ENCODE results near the gene COX7B2.

COX7B2 gene

GRCh38 chr4:46909078-46909477, at the start of gene COX7B2:
Gene COX7B2 (minus strand): TSS chr4:46909245. CDS start chr4:46735192, 174,053 bp downstream.
- Mint-ChIP-seq H3K27ac (no peak within 1 kb of the TSS), H3K36me3 (no peaks in the 10 kb centered on the region), H3K27me3 (no peaks in the 10 kb centered on the region), H3K4me1 (no peaks in the 10 kb centered on the region), H3K4me3 (no peak within 1 kb of the TSS), H3K9me3 (no peaks in the 10 kb centered on the region)
- no peak for DNase-seq
- CTCF ChIA-PET, result no interaction called here

GRCh38 chr4:46956451-46956850, 47.4 kb upstream of the COX7B2 start:
- Mint-ChIP-seq H3K36me3 (no peaks in the 10 kb centered on the region), H3K27ac (no peak overlapping the region), H3K27me3 (no peaks in the 10 kb centered on the region), H3K4me1 (no peaks in the 10 kb centered on the region), H3K4me3 (no peak overlapping the region), H3K9me3 (no peaks in the 10 kb centered on the region)
- CTCF ChIA-PET, result no interaction called here
- DNase-seq, result no peak

DNA sequence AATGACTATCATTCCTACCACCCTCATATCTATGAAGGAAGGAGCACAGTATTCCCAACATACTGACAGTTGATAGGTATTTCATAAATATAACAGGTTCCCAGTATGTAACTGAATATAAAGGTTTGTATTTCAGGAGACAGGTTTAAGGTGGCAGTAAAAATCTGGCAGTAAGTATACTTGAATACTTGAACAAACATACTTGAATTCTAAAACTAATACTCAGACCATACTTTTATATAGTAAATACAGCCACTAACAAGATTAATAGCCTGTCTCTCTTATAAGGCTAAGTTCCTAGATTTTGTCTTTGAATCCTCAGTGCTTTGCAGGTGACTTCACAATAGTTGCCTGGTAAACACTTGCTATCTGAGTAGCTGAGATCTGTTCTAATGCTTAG, 46.6 kb upstream of the COX7B2 start:
- Mint-ChIP-seq H3K27me3 (no peaks in the 10 kb centered on the region), H3K9me3 (no peaks in the 10 kb centered on the region), H3K27ac (no peak overlapping the region), H3K36me3 (no peaks in the 10 kb centered on the region), H3K4me3 (no peak overlapping the region), H3K4me1 (no peaks in the 10 kb centered on the region)
- no peak for DNase-seq
- CTCF ChIA-PET, result no interaction called here

GRCh38 chr4:46954643-46955042, 45.6 kb upstream of the COX7B2 start:
- Mint-ChIP-seq H3K36me3 (no peaks in the 10 kb centered on the region), H3K4me1 (no peaks in the 10 kb centered on the region), H3K4me3 (no peak overlapping the region), H3K27ac (no peak overlapping the region), H3K27me3 (no peaks in the 10 kb centered on the region), H3K9me3 (no peaks in the 10 kb centered on the region)
- CTCF ChIA-PET, result no interaction called here
- no peak for DNase-seq

DNA sequence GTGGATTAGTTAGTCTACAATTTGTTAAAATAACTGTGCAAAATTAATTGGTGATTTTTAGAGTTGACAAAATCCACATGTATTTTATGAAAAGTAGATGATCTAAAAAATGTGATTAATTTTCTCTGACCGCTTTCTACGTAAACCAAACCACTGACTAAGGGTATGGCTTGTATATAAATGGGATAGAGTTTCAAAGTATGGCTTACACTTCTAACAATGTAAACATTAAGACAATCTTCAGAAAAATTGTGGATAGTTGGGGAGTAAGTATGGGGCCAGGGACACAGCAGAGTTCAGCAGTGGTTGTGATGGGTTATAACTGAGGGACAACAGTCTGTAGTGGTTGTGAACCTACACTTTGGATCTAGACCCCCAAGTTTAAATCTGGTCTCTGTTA, 44.5 kb upstream of the COX7B2 start:
- Mint-ChIP-seq H3K9me3 (no peaks in the 10 kb centered on the region), H3K27ac (no peak overlapping the region), H3K4me1 (no peaks in the 10 kb centered on the region), H3K27me3 (no peaks in the 10 kb centered on the region), H3K4me3 (no peak overlapping the region), H3K36me3 (no peaks in the 10 kb centered on the region)
- DNase-seq, result no peak
- CTCF ChIA-PET, result no interaction called here

- no peaks in the 10 kb centered on the region for H3K4me1 Mint-ChIP-seq
- CTCF ChIA-PET, result no interaction called here
Measured at GRCh38 chr4:46952451-46952850, 43.4 kb upstream of the COX7B2 start.

DNA sequence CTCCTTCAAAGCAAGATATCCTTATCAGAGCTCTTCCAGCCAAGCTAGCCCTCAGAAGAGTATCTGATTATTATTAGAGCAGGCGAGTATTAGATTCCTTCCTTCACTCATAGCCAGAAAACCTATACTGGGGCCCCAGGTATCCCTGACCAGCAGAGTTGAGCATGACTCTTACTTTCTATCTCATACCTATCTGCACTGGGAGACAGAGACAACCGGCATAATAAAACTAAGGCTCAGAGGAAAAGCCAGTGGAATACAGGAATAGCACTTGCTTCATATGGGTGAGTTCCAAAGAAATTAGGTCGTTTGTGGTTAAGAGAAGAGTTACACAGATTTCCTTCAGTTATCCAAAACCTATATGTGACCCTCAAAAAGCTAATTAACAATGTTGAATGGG, 41.8 kb upstream of the COX7B2 start:
- no peaks in the 10 kb centered on the region for H3K9me3 Mint-ChIP-seq
- H3K27ac Mint-ChIP-seq, result no peak overlapping the region
- H3K4me3 Mint-ChIP-seq, result no peak overlapping the region
- CTCF ChIA-PET, result no interaction called here
- no peaks in the 10 kb centered on the region for H3K36me3 Mint-ChIP-seq
- H3K4me1 Mint-ChIP-seq, result no peaks in the 10 kb centered on the region
- no peak for DNase-seq
- H3K27me3 Mint-ChIP-seq, result no peaks in the 10 kb centered on the region

More at GRCh38 chr4:46952451-46952850, 43.4 kb upstream of the COX7B2 start:
- no peaks in the 10 kb centered on the region for H3K9me3 Mint-ChIP-seq
- DNase-seq, result no peak
- H3K4me3 Mint-ChIP-seq, result no peak overlapping the region
- H3K27ac Mint-ChIP-seq, result no peak overlapping the region
- H3K36me3 Mint-ChIP-seq, result no peaks in the 10 kb centered on the region
- H3K27me3 Mint-ChIP-seq, result no peaks in the 10 kb centered on the region

- no peak for DNase-seq
- no peaks in the 10 kb centered on the region for H3K27me3 Mint-ChIP-seq
- CTCF ChIA-PET, result interaction anchor here (0.6 kb wide), 1 partner anchor 18 kb away, joined by 3 read pairs; no protein-coding TSS in a partner anchor
- H3K27ac Mint-ChIP-seq, result no peak overlapping the region
- no peak overlapping the region for H3K4me3 Mint-ChIP-seq
- H3K36me3 Mint-ChIP-seq, result no peaks in the 10 kb centered on the region
- H3K4me1 Mint-ChIP-seq, result no peaks in the 10 kb centered on the region
- H3K9me3 Mint-ChIP-seq, result no peaks in the 10 kb centered on the region
Measured at GRCh38 chr4:46949822-46950221, 40.8 kb upstream of the COX7B2 start.

DNA sequence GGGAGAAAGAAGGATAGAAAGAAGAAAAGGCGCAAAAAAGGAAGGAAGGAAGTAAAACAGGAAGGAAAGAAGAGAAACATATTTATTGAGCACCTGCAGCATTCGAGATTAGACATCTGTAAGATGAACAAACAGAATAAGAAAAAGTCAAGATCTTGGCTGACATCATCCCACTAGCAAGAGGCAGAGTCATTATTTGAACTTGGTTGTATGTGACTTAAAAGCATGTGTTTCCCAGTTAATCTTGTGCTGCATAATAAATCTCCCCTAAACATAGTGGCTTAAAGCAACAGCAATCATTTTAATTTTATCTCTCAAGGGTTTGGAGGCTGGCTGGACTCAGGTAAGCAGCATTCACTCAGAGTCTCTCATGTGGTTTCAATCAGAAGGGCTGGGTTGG, 38.5 kb upstream of the COX7B2 start:
- no peaks in the 10 kb centered on the region for H3K9me3 Mint-ChIP-seq
- CTCF ChIA-PET, result no interaction called here
- no peaks in the 10 kb centered on the region for H3K27me3 Mint-ChIP-seq
- H3K27ac Mint-ChIP-seq, result no peak overlapping the region
- H3K4me1 Mint-ChIP-seq, result no peaks in the 10 kb centered on the region
- no peak overlapping the region for H3K4me3 Mint-ChIP-seq
- no peaks in the 10 kb centered on the region for H3K36me3 Mint-ChIP-seq
- DNase-seq, result no peak

DNA sequence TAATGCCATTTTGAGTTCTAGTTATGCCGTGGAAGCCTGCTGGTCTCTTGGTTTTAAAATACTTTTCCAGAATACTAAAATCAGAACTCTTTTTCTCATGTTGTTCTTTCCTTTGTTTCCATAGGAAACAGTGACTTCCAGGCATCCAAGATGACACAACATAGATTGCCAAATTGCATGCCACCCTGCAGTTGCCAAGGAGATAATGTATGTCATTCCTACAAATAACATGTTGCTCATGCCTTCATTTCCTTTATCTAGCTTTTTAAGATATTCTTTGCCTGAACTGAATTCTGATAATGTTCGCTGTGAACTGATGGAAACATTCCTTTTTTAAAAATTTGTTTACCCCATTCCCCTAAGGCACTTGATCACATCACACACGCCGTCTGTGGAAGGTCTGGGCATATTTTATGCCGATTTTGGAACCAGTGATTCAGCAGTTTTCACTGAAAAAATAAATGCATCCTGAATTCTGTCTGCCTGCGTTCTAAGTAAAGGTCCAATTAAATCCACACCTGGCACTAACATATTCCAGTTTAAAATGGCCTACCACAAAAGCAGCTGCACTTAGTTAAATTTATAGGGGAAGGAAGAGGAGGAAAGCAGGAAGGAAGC, 38.0 kb upstream of the COX7B2 start:
- H3K27me3 Mint-ChIP-seq, result no peaks in the 10 kb centered on the region
- H3K9me3 Mint-ChIP-seq, result no peaks in the 10 kb centered on the region
- no peak overlapping the region for H3K4me3 Mint-ChIP-seq
- no peaks in the 10 kb centered on the region for H3K36me3 Mint-ChIP-seq
- no peak for DNase-seq
- H3K27ac Mint-ChIP-seq, result no peak overlapping the region
- H3K4me1 Mint-ChIP-seq, result no peaks in the 10 kb centered on the region
- CTCF ChIA-PET, result no interaction called here

DNA sequence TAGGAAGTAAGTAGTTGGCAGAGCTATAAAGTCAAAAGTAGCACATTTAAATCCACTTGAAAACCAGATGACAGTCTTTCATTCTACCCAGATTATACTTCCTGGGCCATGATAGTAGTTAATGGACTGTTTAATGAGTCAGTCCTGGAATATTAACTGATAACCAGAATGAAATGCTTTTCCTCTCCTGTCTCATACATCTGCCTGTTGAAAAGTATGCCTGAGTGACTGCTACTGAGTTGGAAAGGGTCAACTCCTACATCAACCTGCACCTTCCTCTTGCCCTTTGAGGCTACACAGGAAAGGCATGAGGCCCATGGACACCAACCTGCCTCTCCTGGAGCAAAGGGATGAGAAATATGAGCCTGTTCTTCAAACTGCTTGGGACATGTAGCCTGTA, 36.0 kb upstream of the COX7B2 start:
- Mint-ChIP-seq H3K27me3 (no peaks in the 10 kb centered on the region), H3K4me1 (no peaks in the 10 kb centered on the region), H3K4me3 (no peak overlapping the region), H3K9me3 (no peaks in the 10 kb centered on the region), H3K27ac (no peak overlapping the region), H3K36me3 (no peaks in the 10 kb centered on the region)
- no peak for DNase-seq
- CTCF ChIA-PET, result interaction anchor here (0.8 kb wide), 1 partner anchor 13 kb away, joined by 3 read pairs; no protein-coding TSS in a partner anchor

DNA sequence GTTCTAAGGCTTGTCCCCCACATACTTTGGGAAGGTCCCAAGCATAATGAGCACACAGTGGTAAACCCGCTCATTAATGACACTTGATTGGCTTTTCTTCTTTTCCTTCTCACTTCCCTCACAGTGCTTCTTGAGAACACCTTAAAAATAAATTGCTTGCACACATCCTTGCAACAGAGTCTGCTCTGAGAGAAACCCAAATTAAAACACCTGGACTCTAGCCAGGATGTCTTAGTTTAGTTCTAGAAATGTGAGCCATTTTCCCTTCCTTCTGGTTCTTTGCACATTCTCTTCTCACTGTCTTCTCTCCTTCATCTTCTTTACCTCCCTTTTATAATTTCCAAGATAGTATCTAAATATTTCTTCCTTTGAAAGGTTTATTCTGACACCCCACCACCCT, 35.3 kb upstream of the COX7B2 start:
- Mint-ChIP-seq H3K27ac (no peak overlapping the region), H3K4me1 (no peaks in the 10 kb centered on the region), H3K27me3 (no peaks in the 10 kb centered on the region), H3K4me3 (no peak overlapping the region), H3K36me3 (no peaks in the 10 kb centered on the region), H3K9me3 (no peaks in the 10 kb centered on the region)
- DNase-seq, result no peak
- CTCF ChIA-PET, result no interaction called here

DNA sequence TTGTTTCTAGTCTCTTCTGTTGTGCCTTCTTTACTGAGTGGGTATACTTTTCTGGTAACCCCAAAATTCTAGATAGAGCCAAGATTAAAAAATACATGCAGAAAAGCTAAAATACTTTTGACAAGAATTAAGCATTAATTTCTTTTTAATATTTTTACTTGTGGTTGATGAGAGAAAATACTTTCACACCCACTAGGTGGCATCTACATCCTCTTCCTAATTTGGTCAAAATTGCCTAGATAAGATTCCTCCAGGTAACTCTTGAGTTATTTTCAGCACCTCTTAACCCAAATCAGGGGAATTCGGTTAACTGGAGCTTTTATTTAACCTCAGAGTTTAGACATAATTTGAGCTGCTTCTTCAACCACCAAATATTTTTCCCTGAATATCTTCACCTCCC, 28.4 kb upstream of the COX7B2 start:
- no peak overlapping the region for H3K27ac Mint-ChIP-seq
- H3K36me3 Mint-ChIP-seq, result no peaks in the 10 kb centered on the region
- H3K4me3 Mint-ChIP-seq, result no peak overlapping the region
- H3K27me3 Mint-ChIP-seq, result no peaks in the 10 kb centered on the region
- no peaks in the 10 kb centered on the region for H3K4me1 Mint-ChIP-seq
- no peaks in the 10 kb centered on the region for H3K9me3 Mint-ChIP-seq
- DNase-seq, result no peak
- CTCF ChIA-PET, result interaction anchor here (1.2 kb wide), 1 partner anchor 185 kb away, joined by 3 read pairs; no protein-coding TSS in a partner anchor

DNA sequence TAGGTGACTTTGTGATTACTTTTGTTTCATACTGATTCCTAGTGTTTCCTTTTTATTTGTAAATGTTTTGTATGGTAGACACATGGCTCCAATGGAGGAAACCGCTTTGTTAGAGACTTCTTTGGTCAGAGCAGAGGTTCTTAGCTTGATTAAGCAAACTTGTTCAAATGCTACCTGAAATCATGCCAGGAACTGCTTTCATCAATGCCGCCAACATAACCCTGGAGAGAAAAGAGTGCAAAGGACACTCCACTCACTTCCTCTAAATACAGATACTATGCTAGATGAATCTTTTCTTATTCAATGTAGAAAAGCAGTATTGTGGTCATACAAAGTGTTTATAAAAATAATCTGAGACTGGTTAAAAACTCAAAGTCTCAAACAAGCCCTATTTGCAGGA, 25.7 kb upstream of the COX7B2 start:
- Mint-ChIP-seq H3K27ac (no peak overlapping the region), H3K4me3 (no peak overlapping the region), H3K4me1 (no peaks in the 10 kb centered on the region), H3K36me3 (no peaks in the 10 kb centered on the region), H3K27me3 (no peaks in the 10 kb centered on the region), H3K9me3 (no peaks in the 10 kb centered on the region)
- DNase-seq, result no peak
- CTCF ChIA-PET, result no interaction called here

- Mint-ChIP-seq H3K27ac (no peak overlapping the region), H3K4me1 (no peaks in the 10 kb centered on the region), H3K9me3 (no peaks in the 10 kb centered on the region), H3K36me3 (no peaks in the 10 kb centered on the region), H3K27me3 (no peaks in the 10 kb centered on the region), H3K4me3 (no peak overlapping the region)
- DNase-seq, result no peak
- CTCF ChIA-PET, result interaction anchor here (0.7 kb wide), 1 partner anchor 30 kb away, joined by 3 read pairs; no protein-coding TSS in a partner anchor
Measured at GRCh38 chr4:46933686-46934085, 24.6 kb upstream of the COX7B2 start.

GRCh38 chr4:46931981-46932380, 22.9 kb upstream of the COX7B2 start:
- CTCF ChIA-PET, result interaction anchor here (0.7 to 1.5 kb wide), 6 partner anchors 9 to 470 kb away, joined by 3 to 5 read pairs (median 3); no protein-coding TSS in a partner anchor
- H3K27ac Mint-ChIP-seq, result no peak overlapping the region
- H3K4me3 Mint-ChIP-seq, result no peak overlapping the region
- no peaks in the 10 kb centered on the region for H3K36me3 Mint-ChIP-seq
- no peaks in the 10 kb centered on the region for H3K4me1 Mint-ChIP-seq
- peak; percentile 37 for DNase-seq
- no peaks in the 10 kb centered on the region for H3K9me3 Mint-ChIP-seq
- H3K27me3 Mint-ChIP-seq, result no peaks in the 10 kb centered on the region

All from activated naive CD4-positive, alpha-beta T cell treated with anti-CD3 and anti-CD28 coated beads, Interleukin-2, amount 10 ng/mL, durations not matched to agents 7 days and 5 days (primary cell).